ENCODE data around the gene USP10. TPM values are rescaled to one million over a fixed set of nuclear protein-coding genes. Genes with fewer than 3 reads are reported as not detected.

USP10 gene
- total and polyA plus RNA-seq, 3 donors from 2014 or later, result 53.6 to 108 (median 101) TPM

DNA sequence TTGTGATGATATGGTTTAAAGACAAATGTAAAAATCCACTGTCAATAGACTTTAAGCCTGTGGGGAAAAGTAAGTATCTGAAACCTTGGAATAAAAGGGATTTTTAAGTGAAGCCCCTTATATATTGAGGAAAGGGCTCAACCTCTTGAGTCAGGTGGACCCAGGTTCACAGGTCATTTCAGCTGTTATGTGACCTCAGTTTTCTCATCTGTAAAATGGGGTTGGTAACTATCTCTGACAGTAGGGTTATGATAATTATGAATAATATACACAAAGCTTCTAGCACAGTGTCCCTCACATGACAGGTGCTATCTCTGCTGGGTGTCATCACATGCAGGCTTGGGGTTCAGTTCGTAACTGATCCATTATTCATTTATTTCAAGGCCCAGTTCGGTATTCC, 57.0 kb downstream of the USP10 start:
- Histone ChIP-seq H3K4me1 (peaks cover 18% of the 10 kb centered on the region), H3K27me3 (no peaks in the 10 kb centered on the region), H3K4me3 (no peak overlapping the region), H3K36me3 (ENCODE audit: low read depth, missing control alignments) (no peaks in the 10 kb centered on the region), H3K9me3 (no peaks in the 10 kb centered on the region), H3K27ac (no peak overlapping the region)
- WGBS, 2 donors, result 44 to 46% methylated on average over 2 of the region's 2 CpGs
- intact Hi-C loops (cut with DNase I; ENCODE audit: low total_unique reads), result loop anchor here (5.0 kb wide), 1 partner anchor 215 kb away; no protein-coding TSS in a partner anchor
- TF ChIP-seq, protein P1, sequence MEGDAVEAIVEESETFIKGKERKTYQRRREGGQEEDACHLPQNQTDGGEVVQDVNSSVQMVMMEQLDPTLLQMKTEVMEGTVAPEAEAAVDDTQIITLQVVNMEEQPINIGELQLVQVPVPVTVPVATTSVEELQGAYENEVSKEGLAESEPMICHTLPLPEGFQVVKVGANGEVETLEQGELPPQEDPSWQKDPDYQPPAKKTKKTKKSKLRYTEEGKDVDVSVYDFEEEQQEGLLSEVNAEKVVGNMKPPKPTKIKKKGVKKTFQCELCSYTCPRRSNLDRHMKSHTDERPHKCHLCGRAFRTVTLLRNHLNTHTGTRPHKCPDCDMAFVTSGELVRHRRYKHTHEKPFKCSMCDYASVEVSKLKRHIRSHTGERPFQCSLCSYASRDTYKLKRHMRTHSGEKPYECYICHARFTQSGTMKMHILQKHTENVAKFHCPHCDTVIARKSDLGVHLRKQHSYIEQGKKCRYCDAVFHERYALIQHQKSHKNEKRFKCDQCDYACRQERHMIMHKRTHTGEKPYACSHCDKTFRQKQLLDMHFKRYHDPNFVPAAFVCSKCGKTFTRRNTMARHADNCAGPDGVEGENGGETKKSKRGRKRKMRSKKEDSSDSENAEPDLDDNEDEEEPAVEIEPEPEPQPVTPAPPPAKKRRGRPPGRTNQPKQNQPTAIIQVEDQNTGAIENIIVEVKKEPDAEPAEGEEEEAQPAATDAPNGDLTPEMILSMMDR (IDR thresholded peaks at IDR 0.05), result no peak
- TF ChIP-seq POLR2A (IDR thresholded peaks at IDR 0.05), result no peak
- DNase-seq, result no peak

- no peak for DNase-seq
- Histone ChIP-seq H3K4me1 (peaks cover 18% of the 10 kb centered on the region), H3K27me3 (no peaks in the 10 kb centered on the region), H3K36me3 (ENCODE audit: low read depth, missing control alignments) (no peaks in the 10 kb centered on the region), H3K27ac (no peak overlapping the region), H3K4me3 (no peak overlapping the region), H3K9me3 (no peaks in the 10 kb centered on the region)
- TF ChIP-seq POLR2A (IDR thresholded peaks at IDR 0.05), result no peak
- TF ChIP-seq, protein P1 (IDR thresholded peaks at IDR 0.05), result no peak
- intact Hi-C loops (cut with DNase I; ENCODE audit: low total_unique reads), result loop anchor here (5.0 kb wide), 1 partner anchor 214 kb away; no protein-coding TSS in a partner anchor
- 63 to 69% methylated on average over 7 of the region's 7 CpGs for WGBS, 2 donors
Measured at GRCh38 chr16:84758627-84759026, 58.8 kb downstream of the USP10 start.

GRCh38 chr16:84759061-84759460, 59.3 kb downstream of the USP10 start:
- no peaks in the 10 kb centered on the region for H3K36me3 ChIP-seq (ENCODE audit: low read depth, missing control alignments)
- H3K9me3 ChIP-seq, result no peaks in the 10 kb centered on the region
- H3K4me1 ChIP-seq, result peaks cover 14% of the 10 kb centered on the region
- TF ChIP-seq POLR2A (IDR thresholded peaks at IDR 0.05), result no peak
- TF ChIP-seq, protein P1 (IDR thresholded peaks at IDR 0.05), result no peak
- intact Hi-C loops (cut with DNase I; ENCODE audit: low total_unique reads), result loop anchor here (5.0 kb wide), 1 partner anchor 213 kb away; no protein-coding TSS in a partner anchor
- H3K27ac ChIP-seq, result no peak overlapping the region
- no peaks in the 10 kb centered on the region for H3K27me3 ChIP-seq
- DNase-seq, result no peak
- H3K4me3 ChIP-seq, result no peak overlapping the region
- 72 to 74% methylated on average over 8 of the region's 8 CpGs for WGBS, 2 donors

DNA sequence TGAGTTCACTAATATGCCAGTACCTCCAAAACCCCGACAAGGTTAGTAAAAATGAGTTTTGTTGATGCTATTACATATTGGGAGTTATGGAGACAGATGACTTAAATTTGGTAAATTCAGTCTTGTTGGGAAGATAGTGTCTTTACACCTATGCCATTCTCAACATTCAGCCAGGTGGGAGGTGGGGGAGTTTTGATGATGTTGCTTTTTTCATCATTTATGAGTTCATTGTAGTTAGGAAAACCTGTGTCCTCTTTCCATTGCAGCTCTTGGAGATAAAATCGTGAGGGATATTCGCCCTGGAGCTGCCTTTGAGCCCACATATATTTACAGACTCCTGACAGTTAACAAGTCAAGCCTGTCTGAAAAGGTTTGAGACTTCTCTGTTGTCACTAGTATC, 60.1 kb downstream of the USP10 start:
- Histone ChIP-seq H3K27ac (no peak overlapping the region), H3K9me3 (no peaks in the 10 kb centered on the region), H3K4me1 (peaks cover 8% of the 10 kb centered on the region), H3K4me3 (no peak overlapping the region), H3K27me3 (no peaks in the 10 kb centered on the region), H3K36me3 (ENCODE audit: low read depth, missing control alignments) (no peaks in the 10 kb centered on the region)
- 89% methylated on average over 3 of the region's 3 CpGs for whole genome bisulfite sequencing, 2 donors
- intact Hi-C loops (cut with DNase I; ENCODE audit: low total_unique reads), result loop anchor here (5.0 kb wide), 1 partner anchor 212 kb away; no protein-coding TSS in a partner anchor
- TF ChIP-seq POLR2A (IDR thresholded peaks at IDR 0.05), result no peak
- TF ChIP-seq, protein P1 (IDR thresholded peaks at IDR 0.05), result no peak
- DNase-seq, result no peak
